Caco-2 (cell line): ENCODE measurements around the gene MROH2B. TPM values are rescaled to one million over a fixed set of nuclear protein-coding genes. Genes with fewer than 3 reads are reported as not detected.

Experiments
- BruUV-seq: library from RNA; stranded (reverse); fragments of 400-500 nt; replicated peaks from 2 replicates; lab custom pipeline; 2021; lab: Mats Ljungman, UMichigan
- CTCF ChIA-PET: fragments of 300-600 bp; sonication (Branson Sonifier 250); formaldehyde crosslinking; loops from one replicate; lab custom pipeline; 2022; ENCODE audit warnings: antibody characterized with exemption; lab: Charles Lee
- POLR2A ChIA-PET: fragments of 300-600 bp; sonication (Branson Sonifier 250); formaldehyde crosslinking; loops from one replicate; lab custom pipeline; 2022; ENCODE audit warnings: antibody characterized with exemption; lab: Charles Lee
- DNase-seq, 2 experiments: peaks; one replicate each; pipeline versions ENCODE4 v3.0.0 to v3.0.0-alpha.2; 2020 to 2022
- H3K27me3 ChIP-seq: replicated peaks from 2 replicates; pipeline ENCODE4 v1.6.0; 2011; ENCODE audit warnings: low read length; ENCODE audit not compliant: control insufficient read depth, insufficient read depth
- H3K36me3 ChIP-seq: 2 replicates; pipeline ENCODE4 v1.5.1; 2011; ENCODE audit warnings: low read length; ENCODE audit not compliant: control insufficient read depth, insufficient read depth
- H3K4me1 ChIP-seq: fragments of 250-450 bp; sonication (Bioruptor Pico); 2 replicates; pipeline ENCODE4 v1.5.1; 2020; ENCODE audit warnings: mild to moderate bottlenecking
- H3K4me3 ChIP-seq: 2 replicates; pipeline ENCODE4 v1.5.1; 2011; ENCODE audit warnings: low read depth, mild to moderate bottlenecking, control low read depth, low read length
- H3K9me3 ChIP-seq: fragments of 250-450 bp; sonication (Bioruptor Pico); 2 replicates; pipeline ENCODE4 v1.5.1; 2020; ENCODE audit warnings: mild to moderate bottlenecking, moderate library complexity
- H3K27ac Mint-ChIP-seq: one replicate; pipeline ENCODE4 v1.8.0; 2022; ENCODE audit warnings: mixed read lengths; ENCODE audit not compliant: unreplicated experiment
- H3K27me3 Mint-ChIP-seq: one replicate; pipeline ENCODE4 v1.8.0; 2022; ENCODE audit warnings: mixed read lengths; ENCODE audit not compliant: insufficient read depth, unreplicated experiment
- H3K36me3 Mint-ChIP-seq: one replicate; pipeline ENCODE4 v1.8.0; 2022; ENCODE audit warnings: mild to moderate bottlenecking, mixed read lengths; ENCODE audit not compliant: insufficient read depth, unreplicated experiment
- H3K4me1 Mint-ChIP-seq: one replicate; pipeline ENCODE4 v1.8.0; 2022; ENCODE audit warnings: low read depth, mixed read lengths; ENCODE audit not compliant: unreplicated experiment
- H3K4me3 Mint-ChIP-seq: one replicate; pipeline ENCODE4 v1.8.0; 2022; ENCODE audit warnings: mild to moderate bottlenecking, moderate library complexity, mixed read lengths; ENCODE audit not compliant: unreplicated experiment
- H3K9me3 Mint-ChIP-seq: one replicate; pipeline ENCODE4 v1.8.0; 2022; ENCODE audit warnings: mixed read lengths; ENCODE audit not compliant: unreplicated experiment
- CTCF ChIP-seq, 2 experiments: fragments of 200-600 bp in 1 of 2; IDR thresholded peaks; 1 replicate in 1 of 2; 2 replicates in 1 of 2; pipeline versions ENCODE4 v1.5.1 to v1.8.0; 2011 to 2022; ENCODE audit warnings: antibody characterized with exemption in 1 of 2, control low read depth in 1 of 2, inconsistent platforms in 1 of 2, low read depth in 1 of 2, low read length in 1 of 2, mild to moderate bottlenecking in 1 of 2, moderate library complexity in 1 of 2; ENCODE audit not compliant: insufficient read depth in 1 of 2, severe bottlenecking in 1 of 2, unreplicated experiment in 1 of 2
- intact Hi-C: fragments of 100-400 bp; cut with micrococcal nuclease; formaldehyde crosslinking; loops from one replicate; pipeline ENCODE4 v1.10.0; 2022; ENCODE audit not compliant: unreplicated experiment
- total RNA-seq: library from RNA; stranded (reverse); gene quantifications from 2 replicates; pipeline ENCODE4 v1.2.3, GENCODE V29; 2022

Gene MROH2B
- total RNA-seq, 1 experiment from 2014 or later: not detected

- Histone ChIP-seq H3K36me3 (no peaks in the 10 kb centered on the region), H3K9me3 (no peaks in the 10 kb centered on the region), H3K4me1 (no peaks in the 10 kb centered on the region), H3K4me3 (no peak overlapping the region), H3K27me3 (no peaks in the 10 kb centered on the region)
- Mint-ChIP-seq H3K27me3 (peaks cover 8% of the 10 kb centered on the region), H3K36me3 (no peaks in the 10 kb centered on the region), H3K27ac (no peak overlapping the region), H3K9me3 (no peaks in the 10 kb centered on the region), H3K4me1 (no peaks in the 10 kb centered on the region), H3K4me3 (no peak overlapping the region)
- no peak for TF ChIP-seq CTCF (IDR thresholded peaks at IDR 0.05; ENCODE audit: insufficient read depth in 1 of 2, low read depth in 1 of 2, low read length in 1 of 2, severe bottlenecking in 1 of 2, unreplicated experiment in 1 of 2)
- intact Hi-C loops: no loop called here
- BruUV-seq: no TSS peak
- CTCF ChIA-PET: no interaction called here
- DNase-seq: no peak
- POLR2A ChIA-PET: interaction anchor here (0.6 kb wide), 1 partner anchor 20 kb away, joined by 4 read pairs; no protein-coding TSS in a partner anchor
These were observed 58.8 kb downstream of the MROH2B start for GRCh38 chr5:41012318-41012717.

- ChIA-PET POLR2A (no interaction called here), CTCF (no interaction called here)
- Mint-ChIP-seq H3K9me3 (no peaks in the 10 kb centered on the region), H3K4me1 (no peaks in the 10 kb centered on the region), H3K4me3 (no peak overlapping the region), H3K36me3 (no peaks in the 10 kb centered on the region), H3K27me3 (peaks cover 5% of the 10 kb centered on the region), H3K27ac (no peak overlapping the region)
- intact Hi-C loops: no loop called here
- no peak for TF ChIP-seq CTCF (IDR thresholded peaks at IDR 0.05; ENCODE audit: insufficient read depth in 1 of 2, low read depth in 1 of 2, low read length in 1 of 2, severe bottlenecking in 1 of 2, unreplicated experiment in 1 of 2)
- Histone ChIP-seq H3K36me3 (no peaks in the 10 kb centered on the region), H3K27me3 (no peaks in the 10 kb centered on the region), H3K9me3 (no peaks in the 10 kb centered on the region), H3K4me1 (no peaks in the 10 kb centered on the region), H3K4me3 (no peak overlapping the region)
- BruUV-seq: no TSS peak
- DNase-seq: no peak
These were observed 60.6 kb downstream of the MROH2B start for GRCh38 chr5:41010572-41010971.

GRCh38 chr5:41009232-41009631 is 61.9 kb downstream of the MROH2B start:
- ChIA-PET CTCF (no interaction called here), POLR2A (no interaction called here)
- DNase-seq: no peak
- intact Hi-C loops: no loop called here
- Mint-ChIP-seq H3K4me3 (no peak overlapping the region), H3K4me1 (no peaks in the 10 kb centered on the region), H3K36me3 (no peaks in the 10 kb centered on the region), H3K27ac (no peak overlapping the region), H3K9me3 (no peaks in the 10 kb centered on the region), H3K27me3 (peaks cover 5% of the 10 kb centered on the region)
- H3K4me3 ChIP-seq: no peak overlapping the region
- no peaks in the 10 kb centered on the region for H3K27me3 ChIP-seq
- no TSS peak for BruUV-seq
- TF ChIP-seq CTCF (IDR thresholded peaks at IDR 0.05; ENCODE audit: insufficient read depth in 1 of 2, low read depth in 1 of 2, low read length in 1 of 2, severe bottlenecking in 1 of 2, unreplicated experiment in 1 of 2): no peak
- H3K36me3 ChIP-seq: no peaks in the 10 kb centered on the region
- no peaks in the 10 kb centered on the region for H3K9me3 ChIP-seq
- no peaks in the 10 kb centered on the region for H3K4me1 ChIP-seq
